Activated naive CD8-positive, alpha-beta T cell treated with anti-CD3 and anti-CD28 coated beads, Interleukin-2, amount 50 U/mL, for 24 hours (primary cell): ENCODE data around the gene MARVELD1.

Experiments
- ATAC-seq: fragments of 150-1000 bp; cut with Tn5 transposase; one replicate; pipeline ENCODE4 v1.10.0; 2021
- DNase-seq: peaks from one replicate; pipeline ENCODE4 v3.0.0; 2021
- H3K27ac Mint-ChIP-seq: one replicate; pipeline ENCODE4 v1.8.0; 2021; ENCODE audit warnings: mild to moderate bottlenecking, mixed read lengths
- H3K27me3 Mint-ChIP-seq: one replicate; pipeline ENCODE4 v1.8.0; 2021; ENCODE audit warnings: mixed read lengths
- H3K36me3 Mint-ChIP-seq: one replicate; pipeline ENCODE4 v1.8.0; 2021; ENCODE audit warnings: low read depth, mixed read lengths
- H3K4me1 Mint-ChIP-seq: one replicate; pipeline ENCODE4 v1.8.0; 2021; ENCODE audit warnings: mixed read lengths
- H3K4me3 Mint-ChIP-seq: one replicate; pipeline ENCODE4 v1.8.0; 2021; ENCODE audit warnings: mild to moderate bottlenecking, moderate library complexity, mixed read lengths
- H3K9me3 Mint-ChIP-seq: one replicate; pipeline ENCODE4 v1.8.0; 2021; ENCODE audit warnings: mixed read lengths

Gene MARVELD1

DNA sequence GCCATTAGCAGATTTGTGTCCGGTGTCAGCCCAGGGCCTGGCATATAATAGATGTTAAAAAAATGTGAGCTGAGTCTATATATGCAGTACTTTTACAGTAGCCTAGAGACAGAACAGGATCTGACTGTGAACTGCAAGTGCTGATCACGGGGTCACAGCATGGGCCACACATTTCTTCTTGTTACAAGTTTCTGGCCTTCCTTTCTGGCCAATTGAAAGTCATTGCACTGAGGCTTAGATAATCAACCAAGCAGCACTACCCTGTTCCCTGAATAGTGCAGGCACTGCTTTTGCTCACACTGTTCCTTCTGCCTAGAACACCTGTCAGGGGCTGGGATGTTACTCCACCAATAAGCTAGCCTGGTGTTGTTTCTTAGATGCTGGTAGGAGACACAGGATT, 5.4 kb upstream of the MARVELD1 start:
- Mint-ChIP-seq H3K4me3 (no peak overlapping the region), H3K27ac (no peak overlapping the region), H3K36me3 (no peaks in the 10 kb centered on the region), H3K27me3 (peaks cover 34% of the 10 kb centered on the region), H3K4me1 (peaks cover 4% of the 10 kb centered on the region), H3K9me3 (no peaks in the 10 kb centered on the region)
- no peak for ATAC-seq
- no peak for DNase-seq

DNA sequence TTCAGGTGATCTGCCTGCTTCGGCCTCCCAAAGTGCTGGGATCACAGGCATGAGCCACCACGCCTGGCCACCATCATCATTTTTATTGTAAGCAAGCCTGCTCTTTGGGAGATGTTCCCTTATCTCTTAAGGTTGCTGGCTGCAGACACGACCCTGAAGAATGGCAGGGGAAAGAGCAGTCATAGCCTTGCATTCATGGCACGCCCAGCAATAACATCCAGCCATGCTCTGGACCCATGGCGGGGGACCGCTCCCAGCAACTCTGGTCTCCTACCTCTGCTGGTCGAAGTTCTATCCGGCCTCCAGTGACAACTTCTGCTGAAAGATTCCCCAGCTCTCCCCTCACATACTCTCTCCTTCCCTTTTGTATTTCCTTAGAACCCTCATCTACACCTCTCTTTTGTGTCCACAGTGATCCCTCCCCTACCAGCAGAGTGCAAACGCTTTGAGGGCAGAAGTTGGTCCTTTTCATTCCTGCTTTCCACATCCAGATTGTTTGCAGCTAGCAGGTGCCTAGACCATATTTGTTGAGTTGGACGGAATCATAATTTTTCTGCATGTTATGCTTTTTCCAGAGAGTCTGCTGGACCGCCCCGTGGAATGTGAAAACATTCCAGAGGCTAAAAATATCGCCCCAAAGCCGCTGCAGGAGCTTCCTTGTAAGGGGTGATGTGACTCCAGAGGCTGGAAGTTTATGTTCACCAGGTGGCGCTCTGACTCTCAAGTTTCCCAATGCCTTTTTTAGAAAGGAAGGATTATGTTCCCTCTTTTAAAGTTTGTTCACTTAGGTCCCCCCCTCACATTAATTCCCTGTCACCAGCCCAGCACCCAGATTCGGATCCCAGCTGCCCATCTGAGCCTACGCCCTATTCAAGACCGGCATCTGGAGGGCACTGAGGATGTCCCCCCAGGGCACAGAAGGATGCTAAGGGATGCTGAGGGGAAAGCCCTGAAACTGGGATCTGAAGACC, 4.3 kb upstream of the MARVELD1 start:
- H3K9me3 Mint-ChIP-seq: no peaks in the 10 kb centered on the region
- ATAC-seq (no peak), DNase-seq (peak; percentile 48)
- H3K4me1 Mint-ChIP-seq: peaks cover 7% of the 10 kb centered on the region
- H3K27ac Mint-ChIP-seq: no peak overlapping the region
- no peak overlapping the region for H3K4me3 Mint-ChIP-seq
- H3K36me3 Mint-ChIP-seq: no peaks in the 10 kb centered on the region
- peaks cover 36% of the 10 kb centered on the region for H3K27me3 Mint-ChIP-seq

DNA sequence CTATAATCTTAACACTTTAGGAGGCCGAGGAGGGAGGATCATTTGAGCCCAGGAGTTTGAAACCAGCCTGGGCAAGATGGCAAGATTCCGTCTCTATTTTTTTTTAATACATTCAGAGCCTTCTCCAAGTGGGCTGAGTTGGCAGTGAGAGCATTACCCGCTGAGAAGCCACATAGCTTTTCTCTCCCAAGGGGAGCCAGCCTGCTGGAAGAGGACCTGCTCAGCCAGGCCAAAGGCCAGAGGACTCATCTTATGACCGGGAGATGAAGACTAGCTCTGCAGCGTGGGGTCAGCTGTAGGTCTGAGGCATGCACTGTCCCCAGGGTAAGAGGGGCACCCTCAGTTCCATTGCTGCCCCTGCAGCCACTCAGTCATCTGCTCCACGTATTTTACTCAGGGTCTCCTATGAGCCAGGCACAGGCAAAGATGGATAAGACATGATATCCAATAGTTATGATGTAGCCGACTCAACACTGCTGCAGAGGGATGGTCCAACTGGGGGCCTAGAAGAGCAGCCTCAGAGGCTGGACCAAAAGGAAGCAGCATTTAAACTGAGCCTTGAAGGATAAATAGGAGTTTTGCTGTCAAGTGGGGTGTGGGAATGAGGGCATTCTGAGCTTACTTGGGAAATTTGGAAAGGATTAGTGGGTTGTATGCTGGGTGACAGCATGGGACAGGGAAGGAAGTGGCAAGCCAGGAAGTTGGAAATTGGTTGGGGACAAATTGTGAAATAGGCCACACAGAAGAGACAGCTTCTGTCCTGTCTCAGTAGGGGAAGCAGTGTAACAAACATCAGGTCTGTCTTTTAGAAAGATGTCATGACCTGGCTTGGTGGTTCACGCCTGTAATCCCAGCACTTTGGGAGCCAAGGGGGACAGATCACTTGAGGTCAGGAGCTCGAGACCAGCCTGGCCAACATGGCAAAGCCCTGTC, 1.6 kb upstream of the MARVELD1 start:
- peaks cover 10% of the 10 kb centered on the region for H3K4me1 Mint-ChIP-seq
- H3K4me3 Mint-ChIP-seq: peak overlapping the region; percentile 32
- no peaks in the 10 kb centered on the region for H3K9me3 Mint-ChIP-seq
- no peak for DNase-seq
- no peak overlapping the region for H3K27ac Mint-ChIP-seq
- ATAC-seq: no peak
- H3K36me3 Mint-ChIP-seq: no peaks in the 10 kb centered on the region
- peaks cover 39% of the 10 kb centered on the region for H3K27me3 Mint-ChIP-seq

DNA sequence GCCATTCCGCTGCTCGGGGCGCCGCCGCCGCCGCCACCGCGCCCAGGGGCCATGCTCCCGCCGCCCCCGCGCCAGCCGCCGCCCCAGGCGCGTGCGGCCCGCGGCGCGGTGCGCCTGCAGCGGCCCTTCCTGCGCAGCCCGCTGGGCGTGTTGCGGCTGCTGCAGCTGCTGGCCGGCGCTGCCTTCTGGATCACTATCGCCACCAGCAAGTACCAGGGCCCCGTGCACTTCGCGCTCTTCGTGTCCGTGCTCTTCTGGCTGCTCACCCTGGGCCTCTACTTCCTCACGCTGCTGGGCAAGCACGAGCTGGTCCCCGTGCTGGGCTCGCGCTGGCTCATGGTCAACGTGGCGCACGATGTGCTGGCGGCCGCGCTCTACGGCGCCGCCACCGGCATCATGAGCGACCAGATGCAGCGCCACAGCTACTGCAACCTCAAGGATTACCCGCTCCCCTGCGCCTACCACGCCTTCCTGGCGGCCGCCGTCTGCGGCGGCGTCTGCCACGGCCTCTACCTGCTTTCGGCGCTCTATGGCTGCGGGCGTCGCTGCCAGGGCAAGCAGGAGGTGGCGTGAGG, 383 bp downstream of the MARVELD1 start:
- ATAC-seq: peak; percentile 69
- peaks cover 10% of the 10 kb centered on the region for H3K4me1 Mint-ChIP-seq
- H3K27ac Mint-ChIP-seq: peak overlapping the region; percentile 86
- no peaks in the 10 kb centered on the region for H3K9me3 Mint-ChIP-seq
- H3K36me3 Mint-ChIP-seq: no peaks in the 10 kb centered on the region
- peak overlapping the region; percentile 92 for H3K4me3 Mint-ChIP-seq
- DNase-seq: peak; percentile 54
- peaks cover 33% of the 10 kb centered on the region for H3K27me3 Mint-ChIP-seq

DNA sequence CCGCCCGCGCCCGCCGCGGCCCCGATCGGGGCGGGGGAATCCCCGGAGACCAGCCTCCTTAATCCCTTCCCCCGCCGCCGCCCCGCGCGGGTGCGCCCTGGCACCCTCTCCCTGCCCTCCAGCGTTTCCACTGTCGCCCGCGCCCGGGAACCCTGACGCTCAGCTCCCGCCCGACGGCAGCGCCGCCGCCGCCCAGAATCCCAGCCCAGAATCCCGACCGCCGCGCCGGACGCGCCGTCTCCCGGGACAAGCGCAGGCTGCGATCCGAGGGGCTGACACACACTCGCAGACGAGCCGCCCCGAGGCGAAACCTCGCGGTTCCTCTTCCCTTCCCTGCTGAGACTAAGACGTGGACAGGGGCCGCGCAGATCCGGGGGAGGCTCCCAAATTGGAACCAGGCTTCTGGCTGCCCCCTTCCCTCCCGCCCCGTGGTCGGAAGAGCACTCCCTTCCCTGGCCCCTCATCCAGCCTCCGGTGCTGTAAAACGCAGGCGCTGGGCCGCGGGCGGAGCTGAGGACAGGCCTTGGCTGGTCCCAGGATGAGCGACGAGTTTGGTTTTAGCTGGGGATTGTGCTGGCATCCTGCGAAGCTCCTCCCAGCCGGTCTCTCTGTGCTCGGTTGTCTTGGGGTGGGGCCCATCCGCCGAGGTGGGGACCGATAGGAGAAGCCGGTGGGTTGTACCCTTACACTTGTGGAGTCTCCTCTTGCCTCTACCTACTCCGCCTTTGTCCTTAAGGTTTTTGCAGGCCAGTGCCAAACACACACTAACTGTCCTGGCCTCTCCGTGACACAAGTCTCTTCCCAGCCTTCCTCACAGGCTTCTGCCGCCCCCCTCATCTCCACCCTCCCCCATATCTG, 1.1 kb downstream of the MARVELD1 start:
- Mint-ChIP-seq H3K4me3 (peak overlapping the region; percentile 92), H3K27me3 (peaks cover 26% of the 10 kb centered on the region), H3K36me3 (no peaks in the 10 kb centered on the region), H3K9me3 (no peaks in the 10 kb centered on the region), H3K4me1 (peaks cover 10% of the 10 kb centered on the region), H3K27ac (no peak overlapping the region)
- ATAC-seq (peak; percentile 66), DNase-seq (peak; percentile 42)

DNA sequence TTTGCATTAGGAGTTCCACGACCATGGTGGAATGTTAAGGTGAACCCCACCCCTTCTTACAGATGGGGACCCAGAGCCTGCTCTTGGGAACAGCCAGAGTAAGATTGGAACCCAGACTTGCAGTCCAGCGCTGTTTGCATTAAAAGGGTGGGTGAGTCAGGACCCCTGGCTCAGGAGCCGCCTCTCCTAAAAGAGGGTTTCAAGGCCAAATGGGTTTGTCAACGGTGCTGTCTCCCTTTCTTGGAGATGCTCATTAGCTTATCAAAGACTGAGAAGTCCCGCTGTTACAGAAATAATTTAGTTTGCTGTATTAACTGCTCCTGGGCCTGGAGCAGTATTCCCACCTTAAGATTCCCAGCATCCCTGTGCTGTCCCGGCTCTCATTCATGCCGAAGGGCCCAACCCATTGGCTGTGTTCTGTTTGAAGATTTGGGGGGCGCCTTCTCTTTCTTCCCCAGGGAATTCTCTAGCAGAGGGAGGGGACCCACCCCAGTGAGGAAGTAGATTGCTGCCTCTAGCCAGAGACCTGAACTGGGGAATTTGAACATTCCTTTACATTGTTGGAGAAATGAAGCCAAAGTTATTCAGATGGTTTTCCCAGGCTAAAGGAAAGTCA, 1.8 kb downstream of the MARVELD1 start:
- Mint-ChIP-seq H3K27me3 (peaks cover 24% of the 10 kb centered on the region), H3K9me3 (no peaks in the 10 kb centered on the region), H3K36me3 (no peaks in the 10 kb centered on the region), H3K4me1 (peaks cover 10% of the 10 kb centered on the region), H3K27ac (no peak overlapping the region), H3K4me3 (peak overlapping the region; percentile 92)
- DNase-seq: no peak
- no peak for ATAC-seq

DNA sequence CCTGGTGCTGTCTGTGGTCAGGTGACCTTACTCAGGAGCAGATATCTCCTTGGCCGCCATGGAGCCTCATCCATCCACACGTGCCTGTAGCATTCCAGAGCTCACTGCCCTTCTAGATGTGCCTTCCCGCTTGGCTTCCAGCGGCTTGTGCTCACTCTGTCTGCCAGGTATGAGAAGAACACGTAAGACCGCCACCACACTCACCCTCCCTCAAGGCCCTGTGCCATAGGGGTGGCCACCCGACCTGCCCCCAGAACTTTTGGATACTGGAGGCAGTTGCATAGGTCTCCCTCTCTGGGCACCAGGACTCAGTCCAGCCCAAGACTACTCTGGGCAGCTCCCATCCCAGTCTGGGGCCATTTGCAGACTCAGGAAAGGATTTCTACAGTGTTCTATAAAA, 4.1 kb downstream of the MARVELD1 start:
- Mint-ChIP-seq H3K9me3 (no peaks in the 10 kb centered on the region), H3K4me3 (no peak overlapping the region), H3K27ac (no peak overlapping the region), H3K36me3 (no peaks in the 10 kb centered on the region), H3K27me3 (peaks cover 16% of the 10 kb centered on the region), H3K4me1 (peaks cover 10% of the 10 kb centered on the region)
- DNase-seq: no peak
- no peak for ATAC-seq

DNA sequence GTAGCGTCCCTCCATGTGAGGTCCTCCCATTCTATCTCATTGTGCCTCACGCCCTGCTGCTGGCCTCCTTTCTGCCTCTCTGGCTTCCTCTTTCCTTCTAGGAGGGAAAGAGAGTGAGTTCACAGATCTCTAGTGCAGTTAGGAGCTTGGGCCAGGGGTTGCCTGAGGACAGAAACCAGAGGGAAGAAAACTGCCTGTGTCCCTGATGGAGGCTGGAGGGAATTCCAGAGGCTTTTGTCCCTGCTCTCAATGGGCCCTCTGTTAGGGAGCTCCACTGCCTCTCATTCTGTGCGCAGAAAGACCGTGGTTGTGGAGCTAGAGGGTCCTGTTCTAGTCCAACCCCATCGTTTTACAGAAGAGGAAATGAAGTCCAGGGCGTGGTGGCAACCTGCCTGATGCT, 4.6 kb downstream of the MARVELD1 start:
- Mint-ChIP-seq H3K9me3 (no peaks in the 10 kb centered on the region), H3K27me3 (peaks cover 11% of the 10 kb centered on the region), H3K36me3 (no peaks in the 10 kb centered on the region), H3K4me1 (peaks cover 6% of the 10 kb centered on the region), H3K27ac (no peak overlapping the region), H3K4me3 (no peak overlapping the region)
- ATAC-seq (no peak), DNase-seq (no peak)

DNA sequence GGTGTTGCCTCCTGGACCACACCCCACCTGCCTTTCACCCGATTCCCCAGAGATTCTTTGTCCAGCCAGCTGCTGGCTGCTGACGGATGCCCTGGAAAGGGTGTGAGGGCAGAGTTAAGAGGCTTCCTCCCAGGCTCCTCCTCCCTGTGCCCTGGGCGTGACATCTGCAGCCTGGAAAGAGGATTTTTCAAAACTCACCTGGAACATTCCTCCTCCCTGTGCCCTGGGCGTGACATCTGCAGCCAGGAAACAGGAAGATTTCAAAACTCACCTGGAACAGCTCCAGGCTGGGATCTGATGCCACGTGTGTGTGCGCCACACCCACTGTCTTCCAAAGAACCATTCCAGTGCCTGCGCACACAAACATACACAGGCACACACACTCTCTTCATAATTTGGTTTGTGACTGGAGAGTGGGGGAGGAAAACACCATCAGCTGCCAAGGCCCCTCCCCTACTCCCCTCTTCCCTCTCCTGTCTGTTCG, 5.2 kb downstream of the MARVELD1 start:
- Mint-ChIP-seq H3K4me3 (no peak overlapping the region), H3K36me3 (no peaks in the 10 kb centered on the region), H3K27me3 (peaks cover 11% of the 10 kb centered on the region), H3K9me3 (no peaks in the 10 kb centered on the region), H3K4me1 (peaks cover 6% of the 10 kb centered on the region), H3K27ac (no peak overlapping the region)
- ATAC-seq (no peak), DNase-seq (no peak)

DNA sequence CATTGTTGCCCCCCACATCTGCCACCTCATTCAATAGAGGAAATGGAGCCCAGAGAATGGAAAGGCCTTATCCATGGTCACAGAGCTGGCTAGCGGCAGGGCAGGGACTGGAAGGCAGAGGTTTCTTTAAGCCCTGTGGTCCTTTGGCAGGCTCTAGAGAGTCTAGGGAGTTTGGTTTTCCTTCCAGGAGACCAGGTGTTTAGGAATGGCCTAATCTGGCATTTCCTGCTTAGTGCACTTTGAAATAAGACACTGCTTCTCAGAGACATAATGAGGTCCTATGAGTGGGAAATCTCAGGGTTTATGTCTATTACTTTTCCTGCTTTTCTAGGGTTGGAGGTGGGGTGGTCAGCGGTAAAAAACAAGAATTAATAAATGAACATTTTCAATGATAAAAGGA, 6.1 kb downstream of the MARVELD1 start:
- Mint-ChIP-seq H3K36me3 (no peaks in the 10 kb centered on the region), H3K27ac (no peak overlapping the region), H3K4me3 (no peak overlapping the region), H3K4me1 (peaks cover 2% of the 10 kb centered on the region), H3K27me3 (peaks cover 10% of the 10 kb centered on the region), H3K9me3 (no peaks in the 10 kb centered on the region)
- ATAC-seq (no peak), DNase-seq (no peak)

DNA sequence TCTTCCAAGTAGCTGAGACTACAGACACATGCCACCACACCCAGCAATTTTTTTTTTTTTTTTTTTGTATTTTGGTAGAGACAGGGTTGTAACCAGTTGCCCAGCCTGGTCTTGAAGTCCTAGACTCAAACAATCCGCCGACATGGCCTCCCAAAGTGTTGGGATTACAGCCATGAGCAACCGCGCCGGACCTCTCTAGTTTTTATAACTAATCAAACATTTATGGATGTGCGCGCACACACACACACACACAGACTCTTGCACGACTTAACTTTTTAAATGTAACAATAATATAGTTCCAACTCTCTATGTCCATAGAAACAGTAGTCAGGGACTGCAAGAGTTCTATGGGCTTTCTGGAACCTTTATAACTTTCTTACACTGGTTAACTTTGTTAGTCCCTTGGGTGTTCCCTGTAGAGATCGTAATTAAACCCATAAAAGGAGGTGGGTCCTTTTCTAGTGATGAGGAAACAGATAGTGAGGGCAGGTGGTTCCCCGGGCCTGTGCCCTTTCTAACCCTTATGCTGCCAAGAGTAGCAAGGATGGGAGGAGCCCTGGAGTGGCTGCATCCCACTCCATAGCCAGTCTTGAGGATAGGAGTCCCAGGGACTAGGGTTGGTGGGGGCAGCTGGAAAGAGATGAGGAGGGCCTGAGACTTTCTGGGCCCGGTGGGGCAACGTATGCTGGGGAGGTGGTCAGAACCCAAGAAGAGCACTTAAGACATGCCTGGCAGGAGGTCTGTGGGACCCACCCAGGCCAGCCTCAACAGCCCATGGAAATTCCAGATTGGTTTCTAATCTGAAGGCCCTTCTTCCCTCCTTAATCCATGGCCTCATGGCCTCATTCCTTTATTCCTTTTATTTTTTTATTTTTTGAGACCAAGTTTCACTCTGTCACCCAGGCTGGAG, 8.6 kb downstream of the MARVELD1 start:
- peaks cover 2% of the 10 kb centered on the region for H3K27me3 Mint-ChIP-seq
- ATAC-seq: no peak
- no peak for DNase-seq
- no peaks in the 10 kb centered on the region for H3K9me3 Mint-ChIP-seq
- no peak overlapping the region for H3K4me3 Mint-ChIP-seq
- no peak overlapping the region for H3K27ac Mint-ChIP-seq
- H3K36me3 Mint-ChIP-seq: no peaks in the 10 kb centered on the region
- H3K4me1 Mint-ChIP-seq: no peaks in the 10 kb centered on the region

DNA sequence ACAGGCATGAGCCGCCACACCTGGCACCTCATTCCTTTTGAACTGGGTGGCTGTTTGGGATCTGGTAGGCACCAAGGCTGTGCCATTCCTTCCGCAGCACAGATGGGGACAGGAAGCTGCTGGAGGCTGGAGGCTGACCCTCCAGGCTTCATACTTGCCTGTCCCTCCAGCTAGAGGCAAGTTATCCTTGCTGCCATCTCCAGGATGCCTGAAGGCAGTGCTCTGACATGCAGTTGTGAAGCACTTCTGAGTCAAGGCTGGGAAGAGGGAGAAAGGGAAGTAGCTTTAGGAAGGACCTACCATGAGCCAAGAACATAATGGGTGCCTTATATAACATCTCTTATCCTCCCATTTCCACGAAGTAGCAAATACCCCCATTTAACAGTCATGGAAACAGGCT, 9.5 kb downstream of the MARVELD1 start:
- Mint-ChIP-seq H3K4me3 (no peak overlapping the region), H3K9me3 (no peaks in the 10 kb centered on the region), H3K27me3 (peaks cover under 1% of the 10 kb centered on the region), H3K27ac (no peak overlapping the region), H3K36me3 (no peaks in the 10 kb centered on the region), H3K4me1 (no peaks in the 10 kb centered on the region)
- DNase-seq (no peak), ATAC-seq (no peak)
